KMS-11 (cell line): ENCODE results near the gene SLC35A4.
"Not testable (repeated sequence)": the region's sequence is repeated elsewhere in the genome, so short reads cannot be mapped to it uniquely, and the experiment has no call there.

Experiments used
- H2AFZ ChIP-seq: fragments of 200-600 bp; sonication (generic); 2 replicates; pipeline ENCODE4 v1.6.1; 2016; ENCODE audit warnings: antibody characterized with exemption, mixed run types, low read depth
- H3K27ac ChIP-seq: fragments of 200-600 bp; sonication (generic); 2 replicates; pipeline ENCODE4 v1.6.1; 2016; ENCODE audit warnings: mild to moderate bottlenecking, mixed run types
- H3K27me3 ChIP-seq: fragments of 200-600 bp; sonication (generic); 2 replicates; pipeline ENCODE4 v1.6.1; 2017; ENCODE audit warnings: mild to moderate bottlenecking, low read depth, mixed run types, moderate library complexity; ENCODE audit not compliant: insufficient read depth
- H3K36me3 ChIP-seq: fragments of 200-600 bp; sonication (generic); 2 replicates; pipeline ENCODE4 v1.6.1; 2017; ENCODE audit warnings: mild to moderate bottlenecking, mixed run types; ENCODE audit not compliant: insufficient read depth
- H3K4me1 ChIP-seq: fragments of 200-600 bp; sonication (generic); 2 replicates; pipeline ENCODE4 v1.6.1; 2016; ENCODE audit warnings: mild to moderate bottlenecking, low read depth, mixed run types; ENCODE audit not compliant: poor library complexity, severe bottlenecking
- H3K4me2 ChIP-seq: fragments of 200-600 bp; sonication (generic); 2 replicates; pipeline ENCODE4 v1.7.0; 2016; ENCODE audit warnings: mild to moderate bottlenecking, mixed run types
- H3K4me3 ChIP-seq: fragments of 200-600 bp; sonication (generic); IDR thresholded peaks from 2 replicates; pipeline ENCODE4 v1.6.1; 2017; ENCODE audit warnings: low read depth, low read length, mixed read lengths; ENCODE audit not compliant: insufficient read depth
- H3K79me2 ChIP-seq: fragments of 200-600 bp; sonication (generic); 2 replicates; pipeline ENCODE4 v1.6.1; 2016; ENCODE audit warnings: low read depth, mixed run types; ENCODE audit not compliant: insufficient read depth
- H3K9ac ChIP-seq: fragments of 200-600 bp; sonication (generic); 2 replicates; pipeline ENCODE4 v1.6.1; 2016; ENCODE audit warnings: mild to moderate bottlenecking, mixed run types
- H4K20me1 ChIP-seq: fragments of 200-600 bp; sonication (generic); 2 replicates; pipeline ENCODE4 v1.6.1; 2016; ENCODE audit warnings: mild to moderate bottlenecking, mixed run types; ENCODE audit not compliant: insufficient read depth
- CTCF ChIP-seq: fragments of 200-600 bp; sonication (generic); conservative IDR thresholded peaks from 2 replicates; pipeline ENCODE4 v1.6.1; 2017; ENCODE audit warnings: low read depth, mild to moderate bottlenecking, antibody characterized with exemption, low read length, moderate library complexity, mixed read lengths

Gene SLC35A4

GRCh38 chr5:140591747-140592372, 27.2 kb downstream of the SLC35A4 start:
- Histone ChIP-seq H4K20me1 (no peaks in the 10 kb centered on the region), H3K4me2 (no peak overlapping the region), H3K27me3 (no peaks in the 10 kb centered on the region), H3K79me2 (no peaks in the 10 kb centered on the region), H3K4me3 (no peak overlapping the region), H3K27ac (no peak overlapping the region), H3K9ac (no peak overlapping the region), H2AFZ (no peak overlapping the region), H3K36me3 (no peaks in the 10 kb centered on the region), H3K4me1 (peaks cover 21% of the 10 kb centered on the region)
- no peak for TF ChIP-seq CTCF

GRCh38 chr5:140593070-140593469, 28.4 kb downstream of the SLC35A4 start:
- H3K27me3 ChIP-seq, H3K4me3 ChIP-seq, H3K4me2 ChIP-seq, H3K79me2 ChIP-seq, H3K36me3 ChIP-seq, H3K27ac ChIP-seq, H4K20me1 ChIP-seq, H2AFZ ChIP-seq, H3K9ac ChIP-seq: not testable (repeated sequence)
- H3K4me1 ChIP-seq: peaks cover 21% of the 10 kb centered on the region

GRCh38 chr5:140594169-140594568, 29.5 kb downstream of the SLC35A4 start:
- H3K27ac ChIP-seq: no peak overlapping the region
- peaks cover 14% of the 10 kb centered on the region for H3K4me1 ChIP-seq
- no peak overlapping the region for H3K4me3 ChIP-seq
- H3K27me3 ChIP-seq: no peaks in the 10 kb centered on the region
- no peaks in the 10 kb centered on the region for H3K79me2 ChIP-seq
- no peaks in the 10 kb centered on the region for H4K20me1 ChIP-seq
- no peaks in the 10 kb centered on the region for H3K36me3 ChIP-seq
- no peak overlapping the region for H3K4me2 ChIP-seq
- no peak overlapping the region for H2AFZ ChIP-seq
- no peak for TF ChIP-seq CTCF
- H3K9ac ChIP-seq: no peak overlapping the region

GRCh38 chr5:140595538-140596300, 31.1 kb downstream of the SLC35A4 start:
- Histone ChIP-seq H3K36me3 (no peaks in the 10 kb centered on the region), H3K27me3 (no peaks in the 10 kb centered on the region), H3K4me1 (peaks cover 13% of the 10 kb centered on the region), H3K4me3 (no peak overlapping the region), H3K27ac (no peak overlapping the region), H3K4me2 (no peak overlapping the region; the same call in 1 of the 2 replicates), H4K20me1 (no peaks in the 10 kb centered on the region), H3K79me2 (no peaks in the 10 kb centered on the region), H2AFZ (no peak overlapping the region), H3K9ac (no peak overlapping the region)
- no peak for TF ChIP-seq CTCF

GRCh38 chr5:140596321-140596741, 31.7 kb downstream of the SLC35A4 start:
- H3K4me1 ChIP-seq: peaks cover 13% of the 10 kb centered on the region
- H2AFZ ChIP-seq: no peak overlapping the region
- no peaks in the 10 kb centered on the region for H3K36me3 ChIP-seq
- no peaks in the 10 kb centered on the region for H3K27me3 ChIP-seq
- H3K4me3 ChIP-seq: no peak overlapping the region
- no peak overlapping the region for H3K27ac ChIP-seq
- no peak overlapping the region for H3K9ac ChIP-seq
- no peak for TF ChIP-seq CTCF
- H4K20me1 ChIP-seq: no peaks in the 10 kb centered on the region
- no peaks in the 10 kb centered on the region for H3K79me2 ChIP-seq
- no peak overlapping the region for H3K4me2 ChIP-seq
